Cortex of kidney (tissue), 1 donor: ENCODE data around the gene MC5R.

Experiments
- DNase-seq: peaks from one replicate; lab custom pipeline; 2025; lab: John Stamatoyannopoulos, UW

Gene MC5R

DNA sequence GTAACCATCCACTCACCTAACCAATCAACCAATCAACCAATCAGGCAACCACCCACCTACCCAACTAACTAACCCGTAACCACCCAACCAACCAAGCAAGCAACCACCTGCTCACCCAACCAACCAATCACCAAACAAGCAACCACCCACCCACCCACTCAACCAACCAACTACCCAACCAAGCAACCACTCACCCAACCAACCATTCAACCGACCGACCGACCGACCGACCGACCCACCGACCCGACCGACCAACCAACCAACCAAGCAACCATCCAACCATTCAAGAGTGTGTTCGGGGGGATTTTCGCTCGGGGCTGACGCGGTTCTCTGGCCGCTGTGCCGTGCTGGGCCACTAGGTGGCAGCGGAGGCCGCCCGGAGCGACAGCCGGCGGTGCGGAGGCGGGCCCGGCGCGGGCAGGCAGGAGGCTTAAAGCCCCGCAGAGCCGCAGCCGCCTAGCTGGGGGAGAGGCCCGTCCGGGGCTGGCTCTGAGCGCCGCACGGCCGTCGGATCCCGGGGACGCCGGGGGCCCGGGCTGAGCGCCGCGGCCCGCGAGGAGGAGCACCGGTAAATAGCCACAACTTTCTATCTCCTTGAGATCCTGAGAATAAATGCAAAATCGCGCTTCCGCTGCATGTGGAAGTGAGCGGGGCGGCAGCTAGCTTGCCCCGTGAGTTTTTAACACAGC lies at the start of gene MC5R:
Gene MC5R (plus strand): TSS at position 443 of the 689 bp plus-strand sequence. CDS start 1,617 bp downstream, outside the sequence.
- no peak for DNase-seq

DNA sequence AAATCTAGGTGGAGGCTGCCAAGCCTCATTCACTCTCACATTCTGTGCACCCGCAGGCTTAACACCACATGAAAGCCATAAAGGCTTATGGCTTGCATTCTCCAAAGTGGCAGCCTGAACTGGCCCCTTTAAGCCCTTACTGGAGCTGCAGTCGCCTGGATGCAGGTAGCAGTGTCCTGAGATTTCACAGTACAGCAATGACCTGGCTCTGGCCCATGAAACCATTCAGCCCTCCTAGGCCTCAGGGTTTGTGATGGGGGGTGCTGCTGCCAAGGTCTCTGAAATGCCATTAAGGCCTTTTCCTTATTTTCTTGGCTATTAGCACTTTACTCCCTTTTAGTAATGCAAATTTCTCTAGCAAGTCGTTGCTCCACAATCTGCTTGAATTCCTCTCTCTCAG lies 48.9 kb upstream of the MC5R start:
- no peak for DNase-seq

DNA sequence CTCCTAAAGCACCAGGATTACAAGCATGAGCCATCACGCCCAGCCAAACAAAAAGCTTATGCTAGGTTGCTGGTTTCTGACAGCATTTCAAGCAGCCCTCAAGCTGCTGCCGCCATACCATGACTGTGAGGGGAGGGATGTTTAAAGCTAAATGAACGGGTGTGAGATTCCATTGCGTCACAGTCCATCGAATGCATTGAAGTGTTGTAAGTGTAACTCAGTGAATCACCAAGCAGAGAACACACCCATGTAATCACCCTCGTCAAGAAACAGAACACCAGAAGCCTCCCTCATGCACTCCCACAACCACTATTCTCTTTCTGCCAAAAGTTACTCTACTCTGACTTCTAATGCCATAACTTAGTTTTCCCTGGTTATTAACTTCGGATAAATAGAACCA lies 32.8 kb upstream of the MC5R start:
- DNase-seq, result no peak

DNA sequence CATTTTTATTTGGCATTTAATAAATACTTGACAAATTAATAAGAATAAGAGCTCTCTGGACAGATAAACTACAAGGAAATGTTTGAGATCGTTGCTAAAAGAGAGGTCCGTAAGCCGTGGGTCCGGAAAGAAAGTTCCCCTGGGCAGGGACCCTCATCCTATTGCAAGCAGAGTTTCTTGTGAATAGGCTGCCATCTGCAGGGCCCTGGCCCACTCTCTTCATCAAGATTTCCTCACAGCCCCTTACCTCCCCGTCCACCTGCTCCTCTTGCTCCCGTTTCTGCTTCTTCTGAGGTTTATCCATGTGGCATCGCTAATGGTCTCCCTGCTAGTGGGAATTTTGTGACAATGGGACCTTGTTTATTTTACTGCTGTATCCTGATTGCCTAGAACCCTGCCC lies 30.1 kb upstream of the MC5R start:
- DNase-seq, result no peak

DNA sequence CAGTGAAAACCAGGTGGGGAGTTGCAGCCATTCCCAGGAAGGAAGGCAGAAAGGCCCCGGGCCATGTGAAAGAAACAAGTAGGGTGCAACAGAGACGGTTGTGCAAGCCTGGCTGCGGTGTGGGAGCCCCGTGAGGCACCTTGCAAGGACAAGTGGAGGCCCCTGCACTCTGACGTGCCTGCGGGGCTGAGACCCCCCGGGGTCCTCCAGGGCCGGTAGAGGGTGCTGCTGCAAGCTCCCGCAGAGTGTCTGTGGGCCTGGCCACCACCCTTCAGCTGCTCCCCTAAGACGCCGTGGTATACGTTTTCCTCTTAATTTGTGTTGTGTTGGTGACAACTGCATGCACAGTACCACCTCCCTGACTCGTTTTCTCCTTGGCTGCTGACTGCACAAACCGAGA lies 27.4 kb upstream of the MC5R start:
- no peak for DNase-seq

DNA sequence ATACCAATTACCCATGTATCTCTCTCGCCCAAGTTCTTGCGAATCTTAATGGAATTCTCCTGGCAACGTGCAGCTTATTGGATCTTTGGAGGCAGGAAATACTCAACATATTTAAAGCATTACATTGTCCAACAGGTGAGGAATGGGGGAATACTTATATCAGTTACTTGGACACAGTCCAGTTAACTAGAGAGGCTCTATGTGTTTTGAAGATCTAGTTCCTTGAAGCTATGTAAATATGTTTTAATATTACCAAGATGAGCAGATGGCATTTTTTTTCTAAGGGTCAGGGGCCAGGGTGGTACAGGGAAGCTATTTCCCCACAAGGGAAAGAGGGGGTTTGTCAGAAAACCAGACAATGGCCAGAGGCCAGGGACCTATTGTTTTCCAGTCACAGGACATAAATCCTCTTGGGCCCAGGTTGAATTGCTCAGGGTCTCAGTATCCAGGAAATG lies 26.8 kb upstream of the MC5R start:
- DNase-seq, result no peak

DNA sequence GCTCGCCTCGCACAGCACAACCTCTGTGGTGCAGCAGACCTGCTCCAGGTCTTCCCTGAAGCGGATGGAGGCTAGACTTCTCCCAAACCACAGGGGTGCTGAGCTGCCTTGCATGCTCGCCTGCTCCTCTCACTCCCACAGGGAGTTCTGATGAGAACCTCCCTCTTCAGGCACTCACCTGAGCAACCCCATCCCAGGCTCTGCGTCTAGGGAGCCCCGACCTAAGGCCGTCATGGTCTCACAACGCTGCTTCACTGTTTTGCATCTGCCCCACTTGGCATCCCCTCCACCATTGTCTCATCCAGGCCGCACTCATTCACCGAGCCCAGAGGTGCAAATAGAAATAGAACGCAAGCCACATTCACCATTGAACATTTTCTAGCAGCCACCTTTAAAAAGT lies 24.6 kb upstream of the MC5R start:
- DNase-seq, result no peak

DNA sequence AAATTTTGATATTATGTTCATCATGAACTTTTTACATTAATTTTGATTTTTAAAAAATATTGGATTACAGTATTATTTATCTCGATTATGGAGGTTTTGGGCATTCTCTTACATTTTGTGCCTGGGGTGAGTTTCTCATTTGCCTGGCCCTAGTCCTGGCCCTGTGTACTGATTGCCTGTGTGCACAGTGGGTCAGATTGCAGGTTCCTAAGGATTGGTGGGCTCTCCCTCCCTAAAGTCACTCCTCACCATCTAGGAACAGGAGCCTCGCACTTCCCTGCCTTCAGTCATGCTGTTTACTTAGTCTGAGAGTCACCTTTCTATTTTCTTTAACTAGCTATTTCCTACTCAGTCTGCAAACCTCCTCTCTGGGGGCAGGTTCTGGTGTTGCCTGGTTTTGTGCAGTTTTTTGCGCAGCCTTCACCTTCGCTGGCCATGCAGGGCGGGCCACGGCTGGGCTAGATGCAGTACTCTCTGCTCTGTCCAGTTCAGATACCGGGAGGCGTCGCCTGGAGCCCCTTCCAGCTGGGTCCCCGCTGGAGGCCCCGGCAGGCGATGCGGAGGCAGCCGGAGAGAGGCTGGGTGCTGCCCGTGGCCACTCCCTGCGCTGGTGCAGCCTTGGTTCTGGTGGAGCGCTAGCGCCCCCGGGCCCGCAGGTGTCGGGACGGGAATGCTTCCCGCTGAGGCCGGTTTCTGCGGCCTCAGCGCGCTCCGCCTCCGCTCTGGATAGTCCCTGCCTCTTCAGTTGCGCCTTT lies 23.3 kb upstream of the MC5R start:
- DNase-seq, result no peak

DNA sequence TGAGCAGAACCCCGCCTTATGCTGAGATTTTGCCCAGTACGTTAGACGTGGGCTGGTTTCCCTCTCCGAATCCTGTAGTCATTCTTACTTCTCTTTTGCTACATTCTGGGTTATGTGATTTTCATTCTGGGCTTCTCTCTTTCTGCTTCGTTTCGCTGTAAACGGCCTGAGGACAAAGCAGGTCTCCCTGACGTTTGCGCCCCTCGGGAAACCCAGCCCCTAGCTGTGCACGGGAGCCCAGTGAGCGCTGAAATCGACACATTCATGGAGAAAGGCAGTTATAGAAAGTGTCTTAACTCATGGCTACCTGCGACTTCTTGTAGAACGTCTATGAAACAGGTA lies 22.7 kb upstream of the MC5R start:
- DNase-seq, result no peak

DNA sequence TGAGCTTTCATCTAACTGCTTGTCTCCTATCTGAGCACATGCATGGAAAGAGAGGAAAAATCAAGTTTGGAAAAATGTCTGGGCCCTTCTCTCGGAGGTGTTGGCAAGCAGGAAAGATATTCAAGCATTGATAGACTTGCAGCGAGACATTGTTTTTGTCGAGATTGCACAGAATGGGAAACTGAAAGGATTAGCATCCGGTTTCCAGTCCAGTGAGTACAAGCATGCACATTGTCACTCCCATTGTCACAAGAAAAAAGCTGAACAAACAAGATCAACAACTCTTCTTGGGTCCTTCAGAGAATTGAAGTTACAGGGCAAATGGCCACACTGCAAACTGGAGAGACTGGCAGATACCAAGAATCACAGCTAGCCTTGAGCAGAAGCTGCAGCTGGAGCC lies 19.6 kb upstream of the MC5R start:
- no peak for DNase-seq

DNA sequence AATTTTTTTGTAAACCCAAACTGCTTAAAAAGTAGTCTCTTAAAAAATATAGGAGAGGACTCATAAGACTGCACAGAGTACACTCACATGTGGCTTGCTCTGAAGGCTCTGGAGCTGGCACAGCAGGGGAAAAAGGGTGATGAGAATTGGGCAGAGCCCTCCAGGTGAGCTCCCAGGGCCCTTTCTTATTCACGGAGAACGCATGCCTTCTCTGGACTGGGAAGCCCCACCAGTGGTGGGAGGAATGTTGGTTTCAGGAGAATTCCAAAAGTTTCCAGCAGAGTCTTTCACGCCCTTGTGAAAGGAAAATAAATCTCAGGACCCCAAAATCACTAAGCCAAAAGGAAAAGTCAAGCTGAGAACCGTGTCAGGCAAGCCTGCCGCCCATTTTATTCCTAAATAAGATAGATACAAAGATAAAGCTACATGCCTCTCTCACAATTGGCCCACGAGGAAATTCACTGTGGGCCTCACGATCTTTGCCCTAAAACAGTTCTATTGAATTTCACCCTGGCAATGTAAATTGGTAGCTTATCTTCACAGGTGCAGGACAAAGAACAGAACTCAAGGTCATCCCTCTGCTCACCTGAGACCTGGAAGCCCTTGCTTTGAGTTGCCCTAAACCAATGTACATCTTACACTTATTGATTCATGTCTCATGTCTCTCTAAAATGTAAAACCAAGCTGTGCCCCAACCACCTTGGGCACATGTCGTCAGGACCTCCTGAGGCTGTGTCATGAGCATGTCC lies 15.5 kb upstream of the MC5R start:
- no peak for DNase-seq

DNA sequence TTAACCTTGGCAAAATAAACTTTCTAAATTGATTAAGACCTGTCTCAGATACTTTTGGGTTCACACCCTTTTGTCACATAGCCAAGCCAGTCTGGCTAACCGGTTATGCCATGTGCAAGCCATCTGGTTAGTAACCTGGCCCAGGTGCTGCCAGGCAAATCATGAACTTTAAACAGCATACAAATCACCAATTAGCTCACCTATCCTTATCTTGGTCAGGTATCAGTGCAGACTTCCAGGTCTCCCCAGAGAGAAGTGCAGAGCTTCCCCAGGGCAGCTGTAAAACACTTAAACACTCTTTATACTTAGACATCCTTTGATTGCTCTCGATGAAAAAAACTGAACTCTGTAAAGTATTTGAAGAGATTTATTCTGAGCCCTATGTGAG lies 14.9 kb upstream of the MC5R start:
- no peak for DNase-seq

DNA sequence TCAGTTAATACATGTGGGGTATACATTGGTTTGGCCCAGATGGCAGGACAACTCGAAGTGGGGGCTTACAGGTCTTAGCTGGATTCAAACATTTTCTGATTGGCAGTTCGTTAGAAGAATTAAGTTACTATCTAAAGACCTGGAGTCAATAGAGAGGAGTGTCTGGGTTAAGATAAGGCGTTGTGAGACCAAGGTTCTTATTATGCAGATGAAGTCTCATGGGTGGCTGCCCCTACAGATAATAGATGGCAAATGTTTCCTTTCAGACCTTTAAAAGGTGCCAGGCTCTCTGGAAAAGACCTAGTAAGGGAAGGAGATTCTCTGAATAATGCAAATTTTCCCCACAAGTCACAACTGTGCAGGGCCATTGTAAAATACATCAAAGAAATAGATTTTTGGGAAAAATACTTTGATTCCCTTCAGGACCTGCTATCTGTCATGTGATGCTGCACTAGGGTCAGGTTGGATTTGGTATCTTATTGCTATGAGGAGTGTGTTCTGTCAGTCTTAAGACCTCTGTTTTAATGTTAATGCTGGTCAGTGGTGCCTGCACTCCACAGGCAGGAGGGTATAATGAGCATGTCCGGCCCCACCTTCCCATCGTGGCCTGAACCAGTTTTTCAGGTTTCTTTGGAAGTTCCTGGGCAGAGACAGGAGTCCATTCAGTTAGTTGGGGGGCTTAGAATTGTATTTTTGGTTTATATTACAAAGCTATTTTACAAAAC lies 14.3 kb upstream of the MC5R start:
- DNase-seq, result no peak

DNA sequence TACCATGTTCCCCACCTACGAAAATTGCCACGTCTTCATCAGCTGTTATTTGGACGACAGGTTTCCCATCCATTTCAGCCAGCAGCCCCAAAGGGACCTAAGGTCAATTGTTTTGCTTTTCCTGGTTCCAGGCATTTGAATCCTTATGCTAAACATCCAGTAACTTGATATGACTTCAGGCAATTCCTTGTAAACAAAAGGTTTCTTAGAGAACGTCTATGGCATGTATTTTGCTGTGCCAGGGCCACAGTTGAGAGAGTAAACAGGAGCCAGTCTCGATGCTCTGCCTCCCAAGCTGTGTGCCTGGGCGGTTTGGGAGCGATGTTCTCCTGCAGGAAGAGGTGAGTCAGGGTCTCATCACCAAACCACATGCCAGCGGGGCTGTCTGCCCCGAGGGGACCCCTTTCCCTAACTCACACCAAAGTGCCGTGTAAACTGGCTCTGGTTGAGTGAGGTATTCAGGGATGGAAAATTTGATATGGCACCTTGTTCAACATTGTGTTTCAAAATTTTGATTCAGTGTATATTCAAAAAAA lies 12.9 kb upstream of the MC5R start:
- no peak for DNase-seq

DNA sequence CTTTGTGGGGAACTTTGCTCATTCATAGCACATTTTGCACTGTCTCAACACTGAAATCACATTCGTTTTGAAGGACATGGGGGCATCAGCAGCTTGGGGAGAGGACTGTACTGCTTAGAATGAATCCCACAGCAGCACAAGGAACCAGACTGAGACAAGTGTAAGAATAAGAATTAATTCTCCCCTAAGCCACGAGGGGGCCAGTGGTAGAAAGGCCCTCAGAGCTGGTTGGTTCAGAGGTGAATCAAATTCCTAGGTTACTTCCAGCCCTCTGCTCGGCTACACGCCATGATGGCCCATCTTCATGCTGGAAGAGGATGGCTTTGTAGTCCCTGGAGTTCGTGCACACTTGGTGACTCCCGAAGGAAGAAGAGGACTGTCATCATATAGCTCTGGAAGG lies 12.0 kb upstream of the MC5R start:
- DNase-seq, result no peak

DNA sequence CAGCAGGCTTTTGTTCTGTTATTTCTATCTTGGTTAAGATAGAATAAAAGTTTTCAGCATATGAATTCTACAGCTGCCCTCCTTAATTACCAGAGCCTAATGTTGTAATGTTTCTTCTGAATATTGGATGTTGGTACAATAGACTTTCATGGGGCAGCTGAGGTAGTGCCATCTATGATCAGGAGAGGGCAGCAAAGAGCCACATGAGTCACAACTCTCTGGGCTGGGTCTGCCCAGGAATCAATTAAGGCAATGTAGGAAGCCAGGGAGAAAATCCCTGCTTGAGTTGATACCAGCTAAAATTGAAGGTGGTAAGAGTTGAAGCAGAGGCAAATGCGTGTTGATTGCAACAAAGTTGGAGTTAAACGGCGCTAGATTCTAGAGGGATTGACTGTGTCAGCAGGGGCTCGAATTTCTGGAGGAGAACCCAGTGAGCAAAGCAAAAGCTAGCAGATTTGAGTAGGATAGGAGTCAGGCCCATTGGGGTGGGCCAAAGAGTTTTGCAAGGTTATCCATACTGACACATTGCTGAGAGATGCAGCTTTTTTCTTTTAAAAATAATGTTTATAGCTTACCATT lies 10.6 kb upstream of the MC5R start:
- no peak for DNase-seq

DNA sequence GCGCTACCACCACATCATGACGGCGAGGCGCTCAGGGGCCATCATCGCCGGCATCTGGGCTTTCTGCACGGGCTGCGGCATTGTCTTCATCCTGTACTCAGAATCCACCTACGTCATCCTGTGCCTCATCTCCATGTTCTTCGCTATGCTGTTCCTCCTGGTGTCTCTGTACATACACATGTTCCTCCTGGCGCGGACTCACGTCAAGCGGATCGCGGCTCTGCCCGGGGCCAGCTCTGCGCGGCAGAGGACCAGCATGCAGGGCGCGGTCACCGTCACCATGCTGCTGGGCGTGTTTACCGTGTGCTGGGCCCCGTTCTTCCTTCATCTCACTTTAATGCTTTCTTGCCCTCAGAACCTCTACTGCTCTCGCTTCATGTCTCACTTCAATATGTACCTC lies 2.3 kb downstream of the MC5R start:
- no peak for DNase-seq

DNA sequence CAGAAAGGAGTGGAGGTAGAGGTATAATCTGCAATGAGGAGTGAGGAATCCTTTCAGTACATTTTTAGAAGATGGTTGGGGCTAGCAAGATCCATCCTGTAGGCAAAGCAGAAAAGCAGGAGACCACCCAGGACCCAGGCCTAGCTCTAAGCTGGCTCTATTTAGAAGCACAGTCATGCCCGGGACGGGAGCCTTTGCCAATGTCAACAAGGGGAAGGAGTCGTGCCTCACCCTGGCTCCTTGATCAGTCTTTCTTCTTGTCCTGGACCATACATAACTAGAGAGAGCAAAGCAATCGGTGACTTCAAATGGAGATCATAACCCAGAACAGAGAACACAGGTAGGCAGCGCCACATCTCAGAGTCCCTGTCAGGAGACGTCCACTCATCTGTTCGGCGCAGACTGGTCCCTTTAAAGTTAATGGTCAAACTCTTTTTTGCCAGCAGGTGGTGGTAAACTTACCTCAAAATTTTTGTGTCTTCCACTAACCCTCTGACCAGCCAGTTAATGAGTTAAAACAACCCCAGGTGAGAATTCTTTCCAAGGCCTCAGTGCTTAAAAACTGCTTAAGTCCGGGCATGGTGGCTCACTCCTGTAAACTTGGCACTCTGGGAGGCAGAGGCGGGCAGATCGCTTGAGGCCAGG lies 8.0 kb downstream of the MC5R start:
- no peak for DNase-seq

DNA sequence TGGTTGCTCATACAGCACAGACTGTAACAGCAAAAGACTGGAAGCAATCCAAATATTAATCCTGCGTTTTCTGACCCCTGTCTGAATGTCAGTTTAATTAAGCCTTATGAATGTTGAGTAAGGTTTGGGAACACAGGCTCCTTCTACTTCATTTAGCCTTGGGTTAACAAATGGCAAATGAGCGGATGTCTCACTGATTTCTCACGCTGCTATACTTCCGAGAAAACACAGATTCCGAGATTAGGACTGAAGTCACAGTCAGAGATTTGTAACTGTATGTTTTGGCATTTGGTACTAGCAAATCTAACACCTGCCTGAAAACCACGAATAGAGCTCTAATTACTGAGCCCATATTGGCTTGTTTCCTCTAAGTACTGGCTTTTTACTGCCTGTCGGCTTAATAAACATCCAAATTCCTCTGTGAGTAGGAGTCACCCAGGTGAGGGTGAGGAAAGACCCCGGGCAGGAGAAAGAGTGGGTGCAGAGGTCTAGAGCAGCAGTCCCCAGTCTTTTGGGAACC lies 10.6 kb downstream of the MC5R start:
- DNase-seq, result no peak

DNA sequence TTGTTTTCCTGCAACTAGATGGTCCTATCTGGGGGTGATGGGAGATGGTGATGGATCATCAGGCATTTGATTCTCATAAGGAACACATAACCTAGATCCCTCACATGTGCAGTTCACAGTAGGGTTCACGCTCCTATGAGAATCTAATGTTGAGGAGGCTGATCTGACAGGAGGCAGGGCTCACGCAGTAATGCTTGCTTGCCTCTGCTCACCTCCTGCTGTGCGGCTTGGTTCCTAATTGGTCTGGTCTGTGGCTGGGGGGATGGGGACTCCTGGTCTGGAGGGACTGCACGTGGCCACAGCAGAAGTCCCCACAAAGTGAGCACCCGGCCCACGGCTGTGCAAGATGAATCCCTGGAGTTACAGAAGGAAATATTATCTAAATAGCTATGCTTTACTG lies 11.3 kb downstream of the MC5R start:
- DNase-seq, result no peak

DNA sequence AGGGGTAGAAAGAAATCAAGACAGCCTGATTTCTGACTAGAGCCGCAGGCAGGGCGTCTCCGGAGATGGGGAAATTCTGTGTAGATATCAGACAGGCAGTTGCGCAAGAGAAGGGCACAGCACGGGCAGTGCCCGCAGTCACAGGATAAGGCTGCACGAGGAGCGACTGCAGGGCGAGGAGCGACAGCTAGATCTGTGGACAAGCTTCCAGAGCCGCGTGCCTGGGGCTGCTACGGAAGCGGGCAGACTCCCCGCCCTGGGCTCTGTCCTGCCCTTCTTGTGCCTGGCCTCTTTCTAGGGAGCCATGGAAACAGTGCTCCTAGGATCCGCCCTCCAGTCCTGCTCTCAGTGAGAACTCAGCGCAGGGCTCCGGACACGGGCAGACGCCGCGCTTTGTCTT lies 12.6 kb downstream of the MC5R start:
- DNase-seq, result no peak
